HG02798 (cell line): ENCODE data around the gene GEMIN5.

Experiments
- ATAC-seq: cut with Tn5 transposase; IDR thresholded peaks from one replicate; pipeline ENCODE4 v1.9.1; 2021; ENCODE audit warnings: mild to moderate bottlenecking; ENCODE audit not compliant: unreplicated experiment, poor library complexity

Gene GEMIN5

DNA sequence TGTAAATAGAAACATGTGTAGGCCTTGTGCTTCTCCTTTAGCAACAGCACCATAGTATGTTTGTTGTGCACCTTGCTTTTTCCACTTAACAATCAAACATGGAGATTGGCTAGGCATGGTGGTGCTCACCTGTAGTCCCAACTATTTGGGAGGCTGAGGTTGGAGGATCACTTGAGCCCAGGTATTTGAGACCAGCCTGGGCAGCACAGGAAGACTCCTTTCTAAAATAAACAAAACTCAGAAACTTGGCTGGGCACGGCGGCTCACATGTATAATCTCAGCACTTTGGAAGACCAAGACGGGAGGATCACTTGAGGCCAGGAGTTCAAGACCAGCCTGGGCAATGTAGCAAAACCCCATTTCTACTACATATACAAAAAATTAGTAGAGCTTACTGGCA lies 86.7 kb downstream of the GEMIN5 start:
- no peak for ATAC-seq

GRCh38 chr5:154850255-154851062 lies 87.6 kb downstream of the GEMIN5 start, which contains the start of gene FAXDC2:
Gene FAXDC2, minus strand, starts transcription at chr5:154850603. Its CDS starts 12,425 bp downstream, at chr5:154838178.
- ATAC-seq: no peak

DNA sequence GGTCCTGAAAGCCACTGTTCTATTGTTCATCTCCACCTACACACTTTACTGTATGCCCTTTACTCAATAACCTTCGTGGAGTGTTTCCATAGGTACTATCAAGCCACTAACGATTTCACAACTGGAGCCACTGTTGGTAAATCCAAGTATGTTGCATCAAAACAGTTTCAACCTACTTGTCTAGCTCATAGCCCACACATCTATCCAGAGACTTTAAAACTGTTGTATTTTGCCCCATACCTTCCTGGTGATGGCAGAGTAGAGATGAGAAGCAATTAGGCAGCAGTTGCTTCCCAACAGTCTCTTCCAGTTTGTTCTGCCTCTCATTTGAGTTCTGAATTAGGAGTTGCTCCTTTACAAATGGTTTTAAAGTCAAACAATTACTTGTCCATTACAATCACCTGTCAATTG lies 88.2 kb downstream of the GEMIN5 start:
- no peak for ATAC-seq

DNA sequence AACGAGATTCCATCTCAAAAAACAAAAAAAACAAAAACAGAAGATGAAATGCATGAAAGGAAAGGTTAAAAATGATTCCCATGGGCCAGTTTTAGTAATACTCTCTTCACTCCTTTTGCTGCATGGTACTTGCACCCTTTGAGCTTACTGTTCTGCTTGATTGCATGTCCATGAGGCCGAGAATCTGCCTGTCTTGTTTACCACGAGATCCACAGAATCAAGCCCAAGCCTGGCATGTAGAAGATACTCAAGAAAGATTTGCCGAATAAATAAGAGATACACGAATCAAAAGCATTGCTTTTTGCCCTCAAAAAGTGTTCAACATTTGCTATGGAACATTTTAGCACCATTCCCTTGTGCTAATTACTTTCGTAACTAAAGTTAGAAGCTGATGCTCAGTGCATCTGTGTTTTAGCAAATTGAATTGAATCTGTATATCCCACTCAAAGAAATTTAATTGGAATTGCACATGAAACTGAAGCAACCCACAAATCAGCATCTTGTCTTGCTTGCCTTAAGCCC lies 88.7 kb downstream of the GEMIN5 start:
- ATAC-seq: no peak

- no peak for ATAC-seq
These were observed 93.2 kb downstream of the GEMIN5 start for GRCh38 chr5:154844809-154845208.

GRCh38 chr5:154842689-154843530 lies 95.1 kb downstream of the GEMIN5 start:
- ATAC-seq: no peak

- no peak for ATAC-seq
These were observed 96.7 kb downstream of the GEMIN5 start for GRCh38 chr5:154841273-154841661.

GRCh38 chr5:154840435-154841272 lies 97.4 kb downstream of the GEMIN5 start:
- no peak for ATAC-seq
